Transverse colon (tissue), 4 donors: Measurements from ENCODE around the gene NUP98.

Experiments
- CTCF ChIP-seq, 5 experiments: fragments of 200-600 bp in 3 of 5; fragments of 450-650 bp in 2 of 5; sonication (generic) in 3 of 5; IDR thresholded peaks; 1 replicate in 2 of 5; 2 replicates in 3 of 5; pipeline ENCODE4 v1.5.1; 2016 to 2017; ENCODE audit warnings: antibody characterized with exemption in 5 of 5, inconsistent platforms in 3 of 5, mild to moderate bottlenecking in 2 of 5, moderate library complexity in 1 of 5
- EP300 ChIP-seq: sonication (generic); formaldehyde crosslinking; IDR thresholded peaks from one replicate; pipeline ENCODE4 v1.6.1; 2017; ENCODE audit warnings: antibody characterized with exemption, low read depth
- POLR2AphosphoS5 ChIP-seq, 3 donors: sonication (generic); formaldehyde crosslinking; IDR thresholded peaks; one replicate each; pipeline ENCODE4 v1.6.1; 2016; ENCODE audit warnings: antibody characterized with exemption in 3 of 3

- TF ChIP-seq EP300 (no peak), CTCF (IDR thresholded peaks at IDR 0.05) (no peak), POLR2AphosphoS5 (IDR thresholded peaks at IDR 0.05) (no peak)
These were observed 2.5 kb upstream of the NUP98 start for GRCh38 chr11:3799873-3800272.
